Measurements from ENCODE around the gene SETD2.

DNA sequence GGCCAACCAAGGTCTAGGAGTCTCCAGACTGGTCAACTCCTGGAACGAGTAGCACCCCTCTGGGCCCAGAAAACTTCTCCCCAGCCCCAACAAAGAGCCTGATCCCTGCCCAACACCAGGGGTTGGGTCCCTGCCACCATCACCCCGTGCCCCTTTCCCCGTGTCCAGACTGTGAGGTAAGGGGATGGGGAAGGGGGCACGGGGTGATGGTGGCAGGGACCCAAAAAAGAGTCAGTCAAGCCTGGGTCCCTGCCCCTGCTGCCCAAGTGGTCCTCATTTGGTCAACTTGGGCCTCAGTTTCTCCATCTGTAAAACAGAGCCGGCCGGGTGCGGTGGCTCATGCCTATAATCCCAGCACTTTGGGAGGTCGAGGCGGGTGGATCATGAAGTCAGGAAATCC lies 185.5 kb downstream of the SETD2 start:
- TF ChIP-seq POLR2A (IDR thresholded peaks at IDR 0.05; ENCODE audit: low read length): no peak
- TF ChIP-seq GATA1 (IDR thresholded peaks at IDR 0.05; ENCODE audit: low read depth, low read length): no peak
